ENCODE data around the gene ANKHD1. TPM values are rescaled to one million over a fixed set of nuclear protein-coding genes. Genes with fewer than 3 reads are reported as not detected.

Gene ANKHD1
- total RNA-seq, 1 donor = 227 TPM

DNA sequence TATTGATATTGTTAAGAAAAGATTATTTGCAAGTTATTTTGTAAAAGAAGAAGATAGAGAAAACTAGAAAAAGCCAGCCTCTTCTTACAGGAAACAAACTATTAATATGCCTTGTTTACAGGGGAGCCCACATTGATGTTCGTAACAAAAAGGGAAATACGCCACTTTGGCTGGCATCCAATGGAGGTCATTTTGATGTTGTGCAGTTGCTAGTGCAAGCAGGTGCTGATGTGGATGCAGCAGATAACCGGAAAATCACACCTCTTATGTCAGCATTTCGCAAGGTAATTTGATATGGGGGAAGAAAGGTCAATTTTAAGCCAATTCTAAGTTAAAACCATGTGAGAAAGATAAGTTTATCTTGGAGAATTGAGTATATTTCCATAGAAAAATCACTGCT is 108.3 kb downstream of the ANKHD1 start:
- no peaks in the 10 kb centered on the region for H3K4me1 ChIP-seq (ENCODE audit: insufficient read depth, low read length)
- no peaks in the 10 kb centered on the region for H3K27me3 ChIP-seq (ENCODE audit: insufficient read depth, low read length)
- no peaks in the 10 kb centered on the region for H3K9me3 ChIP-seq (ENCODE audit: low read depth, low read length)
- H3K4me3 ChIP-seq (ENCODE audit: low read length) = no peak overlapping the region

- no peaks in the 10 kb centered on the region for H3K27me3 ChIP-seq (ENCODE audit: insufficient read depth, low read length)
- H3K9me3 ChIP-seq (ENCODE audit: low read depth, low read length) = no peaks in the 10 kb centered on the region
- no peak overlapping the region for H3K4me3 ChIP-seq (ENCODE audit: low read length)
Measured at GRCh38 chr5:140513124-140513523, 111.5 kb downstream of the ANKHD1 start.

GRCh38 chr5:140524003-140524402 is 122.4 kb downstream of the ANKHD1 start:
- no peak overlapping the region for H3K4me3 ChIP-seq (ENCODE audit: low read length)
- no peaks in the 10 kb centered on the region for H3K27me3 ChIP-seq (ENCODE audit: insufficient read depth, low read length)
- no peaks in the 10 kb centered on the region for H3K9me3 ChIP-seq (ENCODE audit: low read depth, low read length)

More at GRCh38 chr5:140513124-140513523, 111.5 kb downstream of the ANKHD1 start:
- no peaks in the 10 kb centered on the region for H3K4me1 ChIP-seq (ENCODE audit: insufficient read depth, low read length)

DNA sequence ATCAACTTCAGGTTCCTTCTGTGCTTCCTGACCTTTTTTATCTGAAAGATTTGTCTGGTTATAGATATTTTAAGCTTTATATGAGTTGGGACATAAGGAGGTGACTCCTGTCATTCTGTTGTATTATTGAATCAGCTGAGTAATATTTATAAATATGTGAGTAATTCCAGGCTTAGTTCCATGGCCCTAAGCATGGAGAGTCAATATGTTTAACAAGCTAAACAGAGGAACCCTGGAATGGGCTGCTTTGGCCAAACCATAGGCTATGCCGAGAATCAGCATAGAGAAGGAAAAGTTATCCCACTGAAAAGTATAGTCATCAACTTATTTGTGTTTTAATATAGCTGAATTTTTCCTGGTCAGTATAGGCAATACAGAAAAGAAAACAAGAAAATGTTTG is 138.6 kb downstream of the ANKHD1 start:
- no peaks in the 10 kb centered on the region for H3K27me3 ChIP-seq (ENCODE audit: insufficient read depth, low read length)
- no peaks in the 10 kb centered on the region for H3K9me3 ChIP-seq (ENCODE audit: low read depth, low read length)
- H3K4me3 ChIP-seq (ENCODE audit: low read length) = no peak overlapping the region
- no peaks in the 10 kb centered on the region for H3K4me1 ChIP-seq (ENCODE audit: insufficient read depth, low read length)

More at GRCh38 chr5:140524003-140524402, 122.4 kb downstream of the ANKHD1 start:
- no peaks in the 10 kb centered on the region for H3K4me1 ChIP-seq (ENCODE audit: insufficient read depth, low read length)

GRCh38 chr5:140542972-140543371 is 141.3 kb downstream of the ANKHD1 start:
- Histone ChIP-seq H3K27me3 (ENCODE audit: insufficient read depth, low read length) (no peaks in the 10 kb centered on the region), H3K4me1 (ENCODE audit: insufficient read depth, low read length) (peaks cover 18% of the 10 kb centered on the region), H3K4me3 (ENCODE audit: low read length) (no peak overlapping the region), H3K9me3 (ENCODE audit: low read depth, low read length) (no peaks in the 10 kb centered on the region)

DNA sequence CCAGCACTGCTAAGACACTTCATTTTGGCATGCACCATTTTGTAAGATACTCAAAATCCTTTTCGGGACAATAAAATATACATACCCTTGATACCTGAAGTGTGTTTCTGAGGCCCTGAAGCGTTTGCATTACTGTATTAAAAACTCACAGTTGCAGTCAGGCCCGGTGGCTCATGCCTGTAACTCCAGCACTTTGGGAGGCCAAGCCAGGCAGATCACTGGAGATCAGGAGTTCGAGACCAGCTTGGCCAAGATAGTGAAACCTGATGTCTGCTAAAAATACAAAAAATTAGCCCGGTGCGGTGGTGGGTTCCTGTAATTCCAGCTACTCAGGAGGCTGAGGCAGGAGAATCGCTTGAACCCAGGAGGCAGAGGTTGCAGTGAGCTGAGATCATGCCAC is 143.4 kb downstream of the ANKHD1 start:
- no peak overlapping the region for H3K4me3 ChIP-seq (ENCODE audit: low read length)
- H3K9me3 ChIP-seq (ENCODE audit: low read depth, low read length) = no peaks in the 10 kb centered on the region
- H3K27me3 ChIP-seq (ENCODE audit: insufficient read depth, low read length) = no peaks in the 10 kb centered on the region
- H3K4me1 ChIP-seq (ENCODE audit: insufficient read depth, low read length) = peaks cover 38% of the 10 kb centered on the region

DNA sequence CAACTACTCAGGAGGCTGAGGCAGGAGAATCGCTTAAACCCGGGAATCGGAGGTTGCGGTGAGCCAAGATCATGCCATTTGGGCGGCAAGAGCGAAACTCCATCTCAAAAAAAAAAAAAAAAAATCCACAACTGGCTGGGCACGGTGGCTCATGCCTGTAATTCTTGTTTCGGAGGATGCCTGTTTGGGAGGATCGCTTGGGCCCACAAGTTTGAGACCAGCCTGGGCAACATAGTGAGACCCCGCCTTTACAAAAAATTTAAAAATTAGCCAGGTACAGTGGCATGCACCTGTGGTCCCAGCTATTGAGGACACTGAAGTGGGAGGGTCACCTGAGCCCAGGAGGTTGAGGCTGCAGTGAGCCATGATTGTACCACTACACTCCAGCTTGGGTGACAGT is 144.0 kb downstream of the ANKHD1 start:
- no peaks in the 10 kb centered on the region for H3K27me3 ChIP-seq (ENCODE audit: insufficient read depth, low read length)

DNA sequence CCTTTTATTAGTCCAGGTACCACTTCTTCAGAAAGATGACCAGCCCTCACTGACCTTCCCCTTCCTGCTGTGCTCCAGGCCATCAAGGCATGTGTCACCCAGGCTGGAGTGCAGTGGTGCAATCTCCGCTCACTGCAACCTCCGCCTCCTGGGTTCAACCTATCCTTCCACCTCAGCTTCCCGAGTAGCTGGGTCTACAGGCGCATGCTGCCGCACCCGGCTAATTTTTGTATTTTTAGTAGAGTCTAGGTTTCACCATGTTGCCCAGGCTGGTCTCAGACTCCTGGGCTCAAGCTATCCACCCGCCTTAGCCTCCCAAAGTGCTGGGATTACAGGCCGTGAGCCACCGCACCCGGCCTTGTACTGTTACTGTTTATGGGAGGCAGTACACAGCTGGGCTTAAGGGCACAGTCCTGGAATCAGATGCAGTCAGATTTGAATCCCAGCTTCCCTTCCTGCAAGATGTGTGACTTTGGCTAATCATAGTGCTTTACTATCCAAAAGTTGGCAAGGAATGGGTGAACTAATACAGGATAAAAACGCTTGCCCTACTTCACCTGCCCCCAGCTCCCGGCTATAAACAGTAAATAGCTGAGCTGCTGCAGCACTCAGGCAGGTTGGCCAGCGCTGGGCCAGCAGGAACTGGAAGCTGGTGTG is 145.3 kb downstream of the ANKHD1 start:
- Histone ChIP-seq H3K27me3 (ENCODE audit: insufficient read depth, low read length) (no peaks in the 10 kb centered on the region), H3K4me1 (ENCODE audit: insufficient read depth, low read length) (peaks cover 38% of the 10 kb centered on the region), H3K4me3 (ENCODE audit: low read length) (peak overlapping the region; percentile 45), H3K9me3 (ENCODE audit: low read depth, low read length) (no peaks in the 10 kb centered on the region)

More for the DNA sequence above, 144.0 kb downstream of the ANKHD1 start:
- Histone ChIP-seq H3K4me1 (ENCODE audit: insufficient read depth, low read length) (peaks cover 38% of the 10 kb centered on the region), H3K9me3 (ENCODE audit: low read depth, low read length) (no peaks in the 10 kb centered on the region), H3K4me3 (ENCODE audit: low read length) (no peak overlapping the region)

DNA sequence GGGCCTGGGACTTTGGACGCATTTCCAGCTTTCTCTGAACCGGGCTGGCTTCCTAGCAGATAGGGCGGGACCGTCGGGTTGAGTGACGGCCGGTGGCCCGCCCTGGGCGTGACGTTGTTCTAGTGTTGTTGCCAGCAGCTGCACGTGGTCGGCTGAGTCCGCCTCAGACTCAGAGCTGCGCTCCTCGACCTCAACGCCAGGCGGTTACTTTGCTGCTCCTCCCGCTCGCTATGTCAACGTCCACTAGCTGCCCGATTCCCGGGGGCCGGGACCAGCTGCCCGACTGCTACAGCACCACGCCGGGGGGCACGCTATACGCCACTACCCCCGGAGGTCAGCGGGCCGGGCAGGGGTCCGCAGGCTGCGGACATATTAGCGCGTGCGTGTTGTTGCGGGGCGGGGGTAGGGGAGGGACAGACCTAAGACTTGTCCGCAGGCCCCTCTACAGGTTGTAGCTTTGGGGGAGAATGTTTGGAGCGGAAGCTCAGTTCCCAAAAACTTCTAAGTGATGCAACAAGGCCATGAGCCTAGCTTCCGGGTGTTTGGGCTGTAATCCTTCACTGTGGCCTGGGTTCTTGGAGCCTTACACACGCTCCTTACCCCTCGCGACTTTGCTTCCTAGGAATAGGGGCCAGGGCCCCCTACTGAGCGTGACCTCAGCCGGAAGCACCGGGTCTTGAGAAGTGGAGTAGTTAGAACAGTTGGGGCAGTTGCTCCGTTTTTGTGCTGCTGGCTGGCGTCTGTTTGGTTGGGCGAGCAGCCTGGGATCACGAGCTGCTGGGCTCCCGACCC is 146.1 kb downstream of the ANKHD1 start, which contains the start of gene EIF4EBP3:
TSS of gene EIF4EBP3 (plus strand) at position 155 of the 792 bp plus-strand sequence. CDS start at position 231, 76 bp downstream.
- Histone ChIP-seq H3K27me3 (ENCODE audit: insufficient read depth, low read length) (no peaks in the 10 kb centered on the region), H3K9me3 (ENCODE audit: low read depth, low read length) (no peaks in the 10 kb centered on the region), H3K4me3 (ENCODE audit: low read length) (peak within 1 kb of the TSS; percentile 45), H3K4me1 (ENCODE audit: insufficient read depth, low read length) (peaks cover 38% of the 10 kb centered on the region)

- H3K9me3 ChIP-seq (ENCODE audit: low read depth, low read length) = no peaks in the 10 kb centered on the region
- no peaks in the 10 kb centered on the region for H3K27me3 ChIP-seq (ENCODE audit: insufficient read depth, low read length)
- H3K4me3 ChIP-seq (ENCODE audit: low read length) = peak overlapping the region; percentile 45
- H3K4me1 ChIP-seq (ENCODE audit: insufficient read depth, low read length) = peaks cover 41% of the 10 kb centered on the region
Measured at GRCh38 chr5:140548300-140548688, 146.7 kb downstream of the ANKHD1 start.

DNA sequence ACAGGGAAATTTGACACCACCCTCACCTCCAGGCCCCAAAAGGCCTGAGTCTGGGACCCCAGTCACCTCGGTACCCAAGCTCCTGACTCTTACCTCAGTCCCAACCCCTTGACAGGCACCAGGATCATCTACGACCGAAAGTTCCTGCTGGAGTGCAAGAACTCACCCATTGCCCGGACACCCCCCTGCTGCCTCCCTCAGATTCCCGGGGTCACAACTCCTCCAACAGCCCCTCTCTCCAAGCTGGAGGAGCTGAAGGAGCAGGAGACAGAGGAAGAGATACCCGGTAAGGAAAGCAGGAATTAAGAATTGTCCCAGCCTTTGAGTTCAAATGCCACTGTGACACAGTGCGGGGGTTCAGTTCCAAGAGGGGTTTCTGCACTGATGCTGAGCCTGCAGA is 147.2 kb downstream of the ANKHD1 start:
- Histone ChIP-seq H3K27me3 (ENCODE audit: insufficient read depth, low read length) (no peaks in the 10 kb centered on the region), H3K4me3 (ENCODE audit: low read length) (no peak overlapping the region), H3K9me3 (ENCODE audit: low read depth, low read length) (no peaks in the 10 kb centered on the region), H3K4me1 (ENCODE audit: insufficient read depth, low read length) (peaks cover 46% of the 10 kb centered on the region)

- Histone ChIP-seq H3K4me3 (ENCODE audit: low read length) (no peak overlapping the region), H3K4me1 (ENCODE audit: insufficient read depth, low read length) (peaks cover 53% of the 10 kb centered on the region), H3K9me3 (ENCODE audit: low read depth, low read length) (no peaks in the 10 kb centered on the region), H3K27me3 (ENCODE audit: insufficient read depth, low read length) (no peaks in the 10 kb centered on the region)
Measured at GRCh38 chr5:140549237-140550144, 147.9 kb downstream of the ANKHD1 start.

GRCh38 chr5:140550147-140551079 is 148.8 kb downstream of the ANKHD1 start:
- no peak overlapping the region for H3K4me3 ChIP-seq (ENCODE audit: low read length)
- peaks cover 62% of the 10 kb centered on the region for H3K4me1 ChIP-seq (ENCODE audit: insufficient read depth, low read length)
- no peaks in the 10 kb centered on the region for H3K27me3 ChIP-seq (ENCODE audit: insufficient read depth, low read length)
- H3K9me3 ChIP-seq (ENCODE audit: low read depth, low read length) = no peaks in the 10 kb centered on the region

- Histone ChIP-seq H3K4me3 (ENCODE audit: low read length) (no peak overlapping the region), H3K9me3 (ENCODE audit: low read depth, low read length) (no peaks in the 10 kb centered on the region), H3K4me1 (ENCODE audit: insufficient read depth, low read length) (peaks cover 66% of the 10 kb centered on the region), H3K27me3 (ENCODE audit: insufficient read depth, low read length) (no peaks in the 10 kb centered on the region)
Measured at GRCh38 chr5:140551872-140552271, 150.2 kb downstream of the ANKHD1 start.

Measured in mononuclear cell (primary cell).